CD4-positive, alpha-beta memory T cell (primary cell): ENCODE measurements around the gene KLC1. TPM values are rescaled to one million over a fixed set of nuclear protein-coding genes. Genes with fewer than 3 reads are reported as not detected.

Experiments
- CTCF ChIA-PET: fragments of 350-600 bp; sonication (Branson Sonifier 250); formaldehyde crosslinking; loops from one replicate; lab custom pipeline; 2021; ENCODE audit warnings: inconsistent platforms; ENCODE audit not compliant: partially characterized antibody; lab: Charles Lee
- POLR2A ChIA-PET: fragments of 350-600 bp; sonication (Branson Sonifier 250); formaldehyde crosslinking; loops from one replicate; lab custom pipeline; 2021; ENCODE audit not compliant: partially characterized antibody; lab: Charles Lee
- DNase-seq, 5 donors: peaks; one replicate each; pipeline versions ENCODE4 v3.0.0 to v3.0.0-alpha.2; 2020 to 2022; ENCODE audit warnings: mixed read lengths in 1 of 5
- H3K27ac ChIP-seq: one replicate; pipeline ENCODE4 v1.7.0; 2013; ENCODE audit warnings: low read depth, low read length
- H3K27me3 ChIP-seq: 2 replicates; pipeline ENCODE4 v1.7.0; 2013; ENCODE audit warnings: mild to moderate bottlenecking, low read length, moderate library complexity; ENCODE audit not compliant: insufficient read depth
- H3K36me3 ChIP-seq: 2 replicates; pipeline ENCODE4 v1.7.0; 2013; ENCODE audit warnings: mild to moderate bottlenecking, low read length, moderate library complexity; ENCODE audit not compliant: insufficient read depth
- H3K4me1 ChIP-seq: 2 replicates; pipeline ENCODE4 v1.7.0; 2013; ENCODE audit warnings: mild to moderate bottlenecking, low read length, moderate library complexity; ENCODE audit not compliant: insufficient read depth
- H3K4me3 ChIP-seq, 2 donors: one replicate each; pipeline ENCODE4 v1.7.0; 2013; ENCODE audit warnings: low read length in 2 of 2, mild to moderate bottlenecking in 1 of 2
- H3K9me3 ChIP-seq, 2 donors: one replicate each; pipeline ENCODE4 v1.7.0; 2013; ENCODE audit warnings: low read length in 2 of 2, control low read depth in 1 of 2; ENCODE audit not compliant: control insufficient read depth in 1 of 2
- H3K27ac Mint-ChIP-seq, 7 donors: one replicate each; pipeline ENCODE4 v1.8.0; 2020 to 2021; ENCODE audit warnings: mixed read lengths in 7 of 7, mild to moderate bottlenecking in 6 of 7, inconsistent platforms in 3 of 7, moderate library complexity in 3 of 7
- H3K27me3 Mint-ChIP-seq, 2 donors: one replicate each; pipeline ENCODE4 v1.8.0; 2020 to 2021; ENCODE audit warnings: mixed read lengths in 2 of 2
- H3K36me3 Mint-ChIP-seq, 2 donors: one replicate each; pipeline ENCODE4 v1.8.0; 2020 to 2021; ENCODE audit warnings: mixed read lengths in 2 of 2, inconsistent platforms in 1 of 2, mild to moderate bottlenecking in 1 of 2
- H3K4me1 Mint-ChIP-seq, 4 donors: one replicate each; pipeline ENCODE4 v1.8.0; 2020 to 2021; ENCODE audit warnings: mixed read lengths in 4 of 4, mild to moderate bottlenecking in 1 of 4
- H3K4me3 Mint-ChIP-seq, 8 donors: one replicate each; pipeline ENCODE4 v1.8.0; 2020 to 2021; ENCODE audit warnings: mixed read lengths in 8 of 8, mild to moderate bottlenecking in 7 of 8, moderate library complexity in 6 of 8, inconsistent platforms in 3 of 8
- H3K9me3 Mint-ChIP-seq, 8 donors: one replicate each; pipeline ENCODE4 v1.8.0; 2020 to 2021; ENCODE audit warnings: mixed read lengths in 8 of 8, mild to moderate bottlenecking in 5 of 8, inconsistent platforms in 3 of 8, moderate library complexity in 1 of 8
- intact Hi-C: fragments of 100-400 bp; cut with micrococcal nuclease; formaldehyde crosslinking; loops from one replicate; pipeline ENCODE4 v1.15.1; 2023
- polyA plus RNA-seq, 2 donors: library from polyadenylated mRNA; unstranded; fragments of 300-500 nt; fragmentation: Illumina TruSeq; gene quantifications; one replicate each; pipeline ENCODE4 v1.2.3, GENCODE V29; 2021
- total RNA-seq, 2 experiments: library from RNA; stranded (reverse); gene quantifications; one replicate each; pipeline ENCODE4 v1.2.3, GENCODE V29; 2021

The KLC1 gene
- total and polyA plus RNA-seq, 4 experiments from 2014 or later = 31.8 to 278 (median 165) TPM

DNA sequence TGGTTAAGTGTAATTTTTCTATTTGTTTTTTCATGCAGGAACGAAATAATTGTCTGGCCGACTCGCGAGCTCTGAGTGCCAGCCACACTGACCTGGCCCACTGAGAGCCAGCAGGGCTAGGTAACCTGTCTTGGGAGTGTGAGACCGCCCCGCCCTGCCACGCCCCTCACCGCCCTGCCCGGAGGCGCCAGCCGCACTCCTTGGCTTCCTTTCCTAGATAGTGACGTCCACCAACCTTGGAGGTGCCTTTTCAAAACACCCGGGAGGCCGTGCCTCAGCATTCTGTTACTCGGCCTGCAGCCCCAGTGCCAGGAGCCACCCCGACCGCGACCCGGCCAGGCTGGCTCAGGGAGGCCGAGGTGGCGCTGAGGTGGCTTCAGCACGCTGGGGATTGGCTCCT is 64.5 kb downstream of the KLC1 start:
- H3K9me3 Mint-ChIP-seq = no peaks in the 10 kb centered on the region
- Histone ChIP-seq H3K4me1 (no peaks in the 10 kb centered on the region), H3K4me3 (no peak overlapping the region), H3K36me3 (peaks cover 29% of the 10 kb centered on the region), H3K9me3 (no peaks in the 10 kb centered on the region), H3K27ac (no peak overlapping the region), H3K27me3 (no peaks in the 10 kb centered on the region)
- H3K36me3 Mint-ChIP-seq = peaks cover 14 to 57% of the 10 kb centered on the region in 2 donors
- no peak overlapping the region for H3K4me3 Mint-ChIP-seq
- POLR2A ChIA-PET = interaction anchor here (1.2 kb wide), 1 partner anchor 22 kb away, joined by 3 read pairs; the partner anchor contains the start of genes XRCC3 and ZFYVE21
- CTCF ChIA-PET = interaction anchor here (1.9 kb wide), 1 partner anchor 7 kb away, joined by 4 read pairs; no protein-coding TSS in a partner anchor
- H3K4me1 Mint-ChIP-seq = peaks cover 6 to 9% (median 8%) of the 10 kb centered on the region in 4 donors
- H3K27ac Mint-ChIP-seq = no peak overlapping the region
- H3K27me3 Mint-ChIP-seq = no peaks in the 10 kb centered on the region
- no peak for DNase-seq
- intact Hi-C loops = no loop called here

GRCh38 chr14:103694572-103695026 is 65.6 kb downstream of the KLC1 start:
- CTCF ChIA-PET = interaction anchor here (1.2 to 1.9 kb wide), 2 partner anchors 8 to 18 kb away, joined by 3 to 4 read pairs; no protein-coding TSS in a partner anchor
- Histone ChIP-seq H3K4me1 (no peaks in the 10 kb centered on the region), H3K4me3 (no peak overlapping the region), H3K9me3 (no peaks in the 10 kb centered on the region), H3K27me3 (no peaks in the 10 kb centered on the region), H3K36me3 (peaks cover 33% of the 10 kb centered on the region), H3K27ac (no peak overlapping the region)
- Mint-ChIP-seq H3K27me3 (no peaks in the 10 kb centered on the region), H3K4me3 (no peak overlapping the region), H3K36me3 (peaks cover 9 to 55% of the 10 kb centered on the region in 2 donors), H3K27ac (no peak overlapping the region), H3K4me1 (peaks cover 5 to 9% (median 7%) of the 10 kb centered on the region in 4 donors), H3K9me3 (no peaks in the 10 kb centered on the region)
- POLR2A ChIA-PET = no interaction called here
- DNase-seq = no peak
- intact Hi-C loops = no loop called here

DNA sequence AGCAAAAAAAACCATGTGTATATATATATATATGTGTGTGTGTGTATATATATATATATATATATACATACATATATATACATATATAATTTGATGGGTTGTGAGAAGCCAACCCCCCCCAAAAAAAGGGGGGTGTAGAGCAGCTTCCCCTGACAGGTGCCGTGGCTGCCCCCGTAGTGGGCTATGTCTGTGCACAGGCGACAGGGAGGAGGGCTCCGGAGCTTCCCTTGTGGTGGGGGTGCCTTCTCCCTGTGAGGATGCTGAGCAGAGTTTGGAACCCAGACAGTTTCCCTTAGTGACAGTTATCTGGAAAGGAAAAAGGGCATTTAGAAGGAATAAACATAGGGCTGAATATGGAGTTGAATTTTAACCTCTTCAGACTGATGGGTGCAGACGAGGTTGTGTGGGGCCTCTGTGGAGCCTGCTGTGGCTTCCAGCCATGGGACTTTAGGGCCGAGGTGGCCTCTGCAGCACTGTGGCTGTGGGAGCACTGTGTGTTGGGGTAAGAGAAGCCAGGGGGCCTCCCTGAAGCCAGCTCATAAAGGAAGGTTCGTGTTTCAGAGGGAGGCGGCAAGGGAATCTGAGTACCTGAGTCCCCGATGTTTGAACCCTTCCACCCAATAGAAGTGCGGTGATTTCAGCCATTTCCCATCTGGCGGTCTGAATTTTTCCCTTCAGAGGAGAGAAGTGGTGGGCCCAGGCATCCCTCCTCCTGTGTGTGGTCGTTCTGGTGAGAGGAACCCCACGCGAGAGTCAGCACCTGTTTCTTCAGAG is 66.5 kb downstream of the KLC1 start:
- H3K36me3 ChIP-seq = peaks cover 35% of the 10 kb centered on the region
- no peaks in the 10 kb centered on the region for H3K4me1 ChIP-seq
- no peak overlapping the region for H3K27ac ChIP-seq
- ChIA-PET CTCF (interaction anchor here (1.2 to 1.9 kb wide), 2 partner anchors 9 to 17 kb away, joined by 3 to 4 read pairs; no protein-coding TSS in a partner anchor), POLR2A (no interaction called here)
- H3K4me3 ChIP-seq = no peak overlapping the region
- Mint-ChIP-seq H3K4me3 (no peak overlapping the region), H3K27me3 (no peaks in the 10 kb centered on the region), H3K36me3 (peaks cover 3 to 54% of the 10 kb centered on the region in 2 donors), H3K9me3 (no peaks in the 10 kb centered on the region), H3K4me1 (peaks cover 4 to 7% (median 5%) of the 10 kb centered on the region in 4 donors), H3K27ac (peak overlapping the region in 4 of 7 donors; percentile 41 to 85 (median 72))
- no peaks in the 10 kb centered on the region for H3K27me3 ChIP-seq
- no peak for DNase-seq
- no peaks in the 10 kb centered on the region for H3K9me3 ChIP-seq
- intact Hi-C loops = no loop called here

- Histone ChIP-seq H3K27ac (no peak overlapping the region), H3K27me3 (no peaks in the 10 kb centered on the region), H3K9me3 (no peaks in the 10 kb centered on the region), H3K4me1 (no peaks in the 10 kb centered on the region), H3K36me3 (peaks cover 38% of the 10 kb centered on the region), H3K4me3 (no peak overlapping the region)
- H3K27me3 Mint-ChIP-seq = no peaks in the 10 kb centered on the region
- POLR2A ChIA-PET = no interaction called here
- no peak for DNase-seq
- intact Hi-C loops = no loop called here
- H3K27ac Mint-ChIP-seq = peak overlapping the region in 1 of 7 donors; percentile 10
- CTCF ChIA-PET = no interaction called here
- H3K9me3 Mint-ChIP-seq = no peaks in the 10 kb centered on the region
- H3K4me1 Mint-ChIP-seq = peaks cover 4 to 7% (median 5%) of the 10 kb centered on the region in 4 donors
- H3K4me3 Mint-ChIP-seq = no peak overlapping the region
- H3K36me3 Mint-ChIP-seq = peaks cover 3 to 51% of the 10 kb centered on the region in 2 donors
Observed at GRCh38 chr14:103696070-103696402, 67.0 kb downstream of the KLC1 start.

DNA sequence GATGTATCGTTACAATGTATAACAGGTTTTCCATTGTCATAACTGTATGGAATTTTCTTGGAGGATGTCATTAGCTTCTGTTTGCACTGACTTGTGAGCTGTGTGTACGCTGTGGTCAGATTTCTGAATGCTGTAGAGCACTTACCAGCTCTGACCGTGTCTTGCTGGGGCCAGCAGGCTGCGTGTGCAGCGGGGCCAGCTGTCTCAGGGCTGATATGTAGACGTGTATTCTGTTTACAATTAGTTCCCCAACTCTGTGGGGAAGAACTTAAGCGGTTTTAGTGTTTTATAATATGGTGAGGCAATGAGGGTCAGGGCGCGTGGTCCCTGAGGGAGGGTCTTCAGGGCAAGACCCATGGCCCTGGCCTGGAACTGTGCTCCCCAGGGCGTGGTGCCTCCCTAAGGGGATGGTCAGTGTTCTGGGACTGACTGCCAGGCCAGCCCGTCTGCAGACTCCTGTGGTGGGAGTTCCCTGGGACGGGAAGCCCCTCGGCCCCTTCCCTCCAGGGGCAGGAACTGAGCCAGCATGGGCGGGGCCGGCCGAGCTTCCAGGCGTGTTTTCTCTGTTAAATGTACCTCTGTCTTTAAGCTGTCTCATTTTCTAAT is 67.6 kb downstream of the KLC1 start:
- Mint-ChIP-seq H3K4me1 (peaks cover 4 to 7% (median 5%) of the 10 kb centered on the region in 4 donors), H3K9me3 (no peaks in the 10 kb centered on the region), H3K4me3 (no peak overlapping the region), H3K27ac (peak overlapping the region in 5 of 7 donors; percentile 10 to 76 (median 32)), H3K27me3 (no peaks in the 10 kb centered on the region), H3K36me3 (peaks cover 3 to 51% of the 10 kb centered on the region in 2 donors)
- intact Hi-C loops = no loop called here
- Histone ChIP-seq H3K4me3 (no peak overlapping the region), H3K27me3 (no peaks in the 10 kb centered on the region), H3K4me1 (no peaks in the 10 kb centered on the region), H3K9me3 (no peaks in the 10 kb centered on the region), H3K36me3 (peaks cover 38% of the 10 kb centered on the region), H3K27ac (no peak overlapping the region)
- POLR2A ChIA-PET = no interaction called here
- CTCF ChIA-PET = no interaction called here
- DNase-seq = no peak

DNA sequence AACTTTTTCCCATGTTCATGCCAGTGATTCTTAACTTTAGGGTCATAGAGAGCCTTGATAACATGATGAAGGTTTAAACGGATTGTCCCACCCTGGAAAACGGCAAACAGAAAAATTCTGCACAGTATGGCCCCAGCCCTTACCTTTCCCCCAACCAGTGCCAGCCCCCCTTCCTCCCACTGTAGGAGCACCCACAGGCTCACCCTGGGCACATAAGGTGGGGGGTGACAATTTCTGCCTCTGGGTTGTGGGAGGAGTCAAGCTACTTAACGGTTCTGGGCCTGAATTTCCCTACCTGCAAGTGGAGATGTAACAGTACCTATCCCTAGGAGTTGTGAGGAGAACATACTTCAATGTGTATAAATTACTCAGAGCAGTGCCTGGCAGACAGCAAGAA is 68.2 kb downstream of the KLC1 start:
- intact Hi-C loops = no loop called here
- no peaks in the 10 kb centered on the region for H3K9me3 ChIP-seq
- H3K27me3 ChIP-seq = no peaks in the 10 kb centered on the region
- H3K4me3 ChIP-seq = no peak overlapping the region
- Mint-ChIP-seq H3K4me3 (peak overlapping the region in 1 of 8 donors; percentile 7), H3K27me3 (no peaks in the 10 kb centered on the region), H3K27ac (peak overlapping the region in 2 of 7 donors; percentile 17 to 58), H3K4me1 (peaks cover 4 to 7% (median 5%) of the 10 kb centered on the region in 4 donors), H3K9me3 (no peaks in the 10 kb centered on the region), H3K36me3 (peaks cover 7 to 54% of the 10 kb centered on the region in 2 donors)
- ChIA-PET CTCF (no interaction called here), POLR2A (no interaction called here)
- no peak overlapping the region for H3K27ac ChIP-seq
- no peaks in the 10 kb centered on the region for H3K4me1 ChIP-seq
- peaks cover 38% of the 10 kb centered on the region for H3K36me3 ChIP-seq
- no peak for DNase-seq
